Lung (tissue), 12 donors: Measurements from ENCODE around the gene CEP83. TPM values are rescaled to one million over a fixed set of nuclear protein-coding genes. Genes with fewer than 3 reads are reported as not detected.

Experiments used
- ATAC-seq: fragments of 200-7000 bp; cut with Tn5 transposase; one replicate; pipeline ENCODE4 v1.9.1; 2020; ENCODE audit warnings: moderate number of reproducible peaks; ENCODE audit not compliant: insufficient read depth, low FRiP score
- DNase-seq, 3 donors: peaks; one replicate each; pipeline ENCODE4 v3.0.0-alpha.2; 2013 to 2017
- H3K27ac ChIP-seq, 2 donors: one replicate each; pipeline ENCODE4 v1.5.1; 2013; ENCODE audit warnings: mild to moderate bottlenecking in 2 of 2, moderate library complexity in 2 of 2, control low read depth in 1 of 2, inconsistent platforms in 1 of 2, low read depth in 1 of 2, low read length in 1 of 2
- H3K27me3 ChIP-seq, 3 donors: one replicate each; pipeline ENCODE4 v1.5.1; 2013; ENCODE audit warnings: low read length in 2 of 3; ENCODE audit not compliant: control insufficient read depth in 3 of 3, insufficient read depth in 3 of 3
- H3K36me3 ChIP-seq, 4 donors: one replicate each; pipeline ENCODE4 v1.5.1; 2013; ENCODE audit warnings: low read length in 4 of 4, mild to moderate bottlenecking in 1 of 4, moderate library complexity in 1 of 4; ENCODE audit not compliant: control insufficient read depth in 4 of 4, insufficient read depth in 4 of 4
- H3K4me1 ChIP-seq, 5 donors: one replicate each; pipeline ENCODE4 v1.5.1; 2013; ENCODE audit warnings: low read length in 5 of 5, mild to moderate bottlenecking in 2 of 5, moderate library complexity in 1 of 5; ENCODE audit not compliant: control insufficient read depth in 5 of 5, insufficient read depth in 5 of 5
- H3K4me3 ChIP-seq: one replicate; pipeline ENCODE4 v1.5.1; 2013; ENCODE audit warnings: mild to moderate bottlenecking, control low read depth, moderate library complexity
- H3K9ac ChIP-seq, 2 donors: one replicate each; pipeline ENCODE4 v1.5.1; 2013; ENCODE audit warnings: low read length in 2 of 2, control low read depth in 1 of 2; ENCODE audit not compliant: insufficient read depth in 1 of 2
- H3K9me3 ChIP-seq, 4 donors: one replicate each; pipeline ENCODE4 v1.5.1; 2013; ENCODE audit warnings: low read length in 3 of 4, mild to moderate bottlenecking in 1 of 4, moderate library complexity in 1 of 4; ENCODE audit not compliant: control insufficient read depth in 4 of 4, insufficient read depth in 3 of 4
- WGBS, 2 donors: extraction: QIAGEN DNeasy Blood & Tissue Kit; methylation state at CpG; one replicate each; pipeline ENCODE4 v1.1.7; 2013; 5-methylcytosine and 5-hydroxymethylcytosine counted together
- polyA plus RNA-seq, 2 donors: library from polyadenylated mRNA; stranded (reverse); fragments of 200-250 nt; gene quantifications; one replicate each; pipeline ENCODE4 v1.2.1, GENCODE V29; 2013
- total RNA-seq, 2 donors: library from RNA; depleted of rRNA in 1 of 2; stranded (reverse); fragments of >200 nt in 1 of 2; gene quantifications; one replicate each; pipeline ENCODE4 v1.2.1, GENCODE V29; 2014 to 2021
- TF ChIP-seq, protein P1 (sequence below): IDR thresholded peaks from 2 replicates; pipeline ENCODE4 v1.5.1; 2012; ENCODE audit warnings: mild to moderate bottlenecking; ENCODE audit errors: control extremely low read depth, extremely low read depth
- donor health status: control.
- donor health status: control.
- donor health status: Bipolar disorder and iron deficiency.
- donor health status: healthy.
- donor health status: DM: yes; HTN: yes; CAD: no.

The CEP83 gene
- total and polyA plus RNA-seq, 4 donors: 5.2 to 43.6 (median 20.1) TPM

DNA sequence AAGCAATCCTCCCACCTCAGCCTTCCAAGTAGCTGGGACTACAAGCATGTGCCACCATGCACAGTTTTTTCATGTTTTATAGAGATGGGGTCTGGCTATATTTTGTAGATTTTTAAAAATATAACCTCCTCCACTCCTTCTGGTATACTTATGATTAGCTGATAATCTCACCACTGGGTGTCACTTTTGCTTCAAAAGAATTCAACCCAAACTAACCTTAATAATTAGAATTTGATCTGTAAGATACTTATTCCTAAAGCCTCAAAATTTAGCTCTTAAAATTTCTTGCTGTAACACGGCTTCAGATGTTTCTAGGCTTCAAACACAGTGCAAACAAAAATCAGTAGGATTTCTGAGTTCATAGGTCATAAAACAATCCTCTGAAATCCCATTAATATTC, 130.3 kb downstream of the CEP83 start:
- WGBS, 2 donors: 93 to 100% methylated on average over 1 of the region's 1 CpG
- H3K36me3 ChIP-seq: peaks cover 0 to 3% (median 2%) of the 10 kb centered on the region in 4 donors
- TF ChIP-seq, protein P1, sequence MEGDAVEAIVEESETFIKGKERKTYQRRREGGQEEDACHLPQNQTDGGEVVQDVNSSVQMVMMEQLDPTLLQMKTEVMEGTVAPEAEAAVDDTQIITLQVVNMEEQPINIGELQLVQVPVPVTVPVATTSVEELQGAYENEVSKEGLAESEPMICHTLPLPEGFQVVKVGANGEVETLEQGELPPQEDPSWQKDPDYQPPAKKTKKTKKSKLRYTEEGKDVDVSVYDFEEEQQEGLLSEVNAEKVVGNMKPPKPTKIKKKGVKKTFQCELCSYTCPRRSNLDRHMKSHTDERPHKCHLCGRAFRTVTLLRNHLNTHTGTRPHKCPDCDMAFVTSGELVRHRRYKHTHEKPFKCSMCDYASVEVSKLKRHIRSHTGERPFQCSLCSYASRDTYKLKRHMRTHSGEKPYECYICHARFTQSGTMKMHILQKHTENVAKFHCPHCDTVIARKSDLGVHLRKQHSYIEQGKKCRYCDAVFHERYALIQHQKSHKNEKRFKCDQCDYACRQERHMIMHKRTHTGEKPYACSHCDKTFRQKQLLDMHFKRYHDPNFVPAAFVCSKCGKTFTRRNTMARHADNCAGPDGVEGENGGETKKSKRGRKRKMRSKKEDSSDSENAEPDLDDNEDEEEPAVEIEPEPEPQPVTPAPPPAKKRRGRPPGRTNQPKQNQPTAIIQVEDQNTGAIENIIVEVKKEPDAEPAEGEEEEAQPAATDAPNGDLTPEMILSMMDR: no peak
- ATAC-seq (no peak), DNase-seq (peak in 1 of 3 donors; percentile 14)
- no peaks in the 10 kb centered on the region for H3K9me3 ChIP-seq
- no peak overlapping the region for H3K9ac ChIP-seq
- no peak overlapping the region for H3K4me3 ChIP-seq
- no peaks in the 10 kb centered on the region for H3K27me3 ChIP-seq
- no peak overlapping the region for H3K27ac ChIP-seq
- peaks cover 0 to 4% (median 0%) of the 10 kb centered on the region in 5 donors for H3K4me1 ChIP-seq

DNA sequence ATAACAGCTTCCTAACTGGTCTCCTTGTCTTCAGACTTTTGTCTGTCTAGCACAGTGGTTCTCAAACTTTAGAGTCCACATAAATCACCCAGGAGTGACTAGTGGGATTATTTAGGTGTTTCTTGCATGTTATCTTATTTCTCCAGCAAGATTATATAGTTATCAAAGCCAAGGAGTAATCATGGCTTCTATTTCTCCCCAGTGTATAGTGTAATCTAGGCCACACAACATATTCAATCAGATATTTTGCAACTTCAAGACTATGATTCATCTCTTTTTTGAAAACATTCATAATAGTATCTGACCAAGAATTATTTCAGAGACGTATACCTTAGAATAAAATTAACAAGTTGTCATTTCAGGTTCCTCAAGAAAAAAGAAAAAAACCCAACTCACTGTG, 131.9 kb downstream of the CEP83 start:
- Histone ChIP-seq H3K9me3 (no peaks in the 10 kb centered on the region), H3K9ac (no peak overlapping the region), H3K36me3 (peaks cover 5 to 12% (median 7%) of the 10 kb centered on the region in 4 donors), H3K4me1 (no peaks in the 10 kb centered on the region), H3K4me3 (no peak overlapping the region), H3K27ac (no peak overlapping the region), H3K27me3 (no peaks in the 10 kb centered on the region)
- WGBS, 2 donors: 81 to 91% methylated on average over 1 of the region's 1 CpG
- DNase-seq: no peak
- ATAC-seq: no peak
- TF ChIP-seq, protein P1: no peak

- no peak for ATAC-seq
- no peak overlapping the region for H3K9ac ChIP-seq
- no peaks in the 10 kb centered on the region for H3K4me1 ChIP-seq
- H3K27ac ChIP-seq: no peak overlapping the region
- H3K9me3 ChIP-seq: peaks cover 0 to 2% (median 0%) of the 10 kb centered on the region in 4 donors
- H3K4me3 ChIP-seq: no peak overlapping the region
- DNase-seq: no peak
- H3K36me3 ChIP-seq: peaks cover 9 to 16% (median 11%) of the 10 kb centered on the region in 4 donors
- H3K27me3 ChIP-seq: no peaks in the 10 kb centered on the region
- TF ChIP-seq, protein P1: no peak
Observed at GRCh38 chr12:94326727-94327126, 132.9 kb downstream of the CEP83 start.

- Histone ChIP-seq H3K36me3 (peaks cover 9 to 21% (median 14%) of the 10 kb centered on the region in 4 donors), H3K4me1 (no peaks in the 10 kb centered on the region), H3K27ac (no peak overlapping the region), H3K9me3 (peaks cover 0 to 7% (median 3%) of the 10 kb centered on the region in 4 donors), H3K9ac (no peak overlapping the region), H3K27me3 (no peaks in the 10 kb centered on the region), H3K4me3 (no peak overlapping the region)
- WGBS, 2 donors: 94 to 100% methylated on average over 1 of the region's 1 CpG
- TF ChIP-seq, protein P1: no peak
- ATAC-seq (no peak), DNase-seq (no peak)
Observed at GRCh38 chr12:94326234-94326633, 133.4 kb downstream of the CEP83 start.
